Limb (tissue), 2 donors: ENCODE results near the gene TMTC1.

Source experiments
- DNase-seq, 2 donors: peaks; one replicate each; pipeline ENCODE4 v3.0.0-alpha.2; 2016; ENCODE audit errors: extremely low spot score in 2 of 2

TMTC1 gene

GRCh38 chr12:29463198-29463597, 320.5 kb downstream of the TMTC1 start:
- no peak for DNase-seq

DNA sequence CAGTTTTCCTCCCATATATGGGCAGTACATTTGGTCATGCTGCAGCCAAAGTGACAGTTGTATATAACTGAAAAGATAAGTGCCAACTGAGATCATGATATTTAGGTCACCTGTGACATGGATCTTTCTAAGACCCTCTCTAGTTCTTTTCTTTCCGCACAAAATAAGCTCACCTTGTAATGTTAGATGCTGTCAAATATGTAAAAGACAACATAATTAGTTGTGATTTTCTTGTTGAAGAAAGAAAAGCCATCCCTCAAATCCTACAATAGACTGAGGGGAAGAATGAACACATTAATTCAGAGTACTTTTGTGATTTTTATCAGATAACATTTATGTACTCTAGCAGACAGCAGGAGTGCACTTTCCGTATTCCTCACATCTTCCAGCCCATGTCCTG, 323.7 kb downstream of the TMTC1 start:
- no peak for DNase-seq

GRCh38 chr12:29455087-29455486, 328.7 kb downstream of the TMTC1 start:
- DNase-seq = no peak

DNA sequence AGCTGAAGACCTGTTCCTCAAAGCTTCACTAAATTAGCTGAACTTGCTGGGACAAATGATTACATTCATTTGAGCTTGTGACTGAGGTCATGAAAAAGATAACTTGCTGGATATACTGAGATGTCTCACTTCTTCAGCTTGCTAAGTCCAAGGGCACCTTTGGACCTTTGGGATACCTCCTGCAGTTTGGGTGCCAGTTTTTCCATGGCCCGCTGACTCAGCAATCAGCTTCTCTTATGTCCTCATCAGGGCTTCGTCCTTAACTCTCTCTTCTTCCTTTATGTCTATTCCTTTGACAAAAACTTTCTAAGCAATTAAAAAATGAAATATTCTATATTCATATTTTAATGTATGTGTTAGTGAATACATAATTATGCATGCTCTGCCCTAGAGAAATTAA, 331.9 kb downstream of the TMTC1 start:
- DNase-seq = no peak
